ENCODE data around the gene TSC2.

DNA sequence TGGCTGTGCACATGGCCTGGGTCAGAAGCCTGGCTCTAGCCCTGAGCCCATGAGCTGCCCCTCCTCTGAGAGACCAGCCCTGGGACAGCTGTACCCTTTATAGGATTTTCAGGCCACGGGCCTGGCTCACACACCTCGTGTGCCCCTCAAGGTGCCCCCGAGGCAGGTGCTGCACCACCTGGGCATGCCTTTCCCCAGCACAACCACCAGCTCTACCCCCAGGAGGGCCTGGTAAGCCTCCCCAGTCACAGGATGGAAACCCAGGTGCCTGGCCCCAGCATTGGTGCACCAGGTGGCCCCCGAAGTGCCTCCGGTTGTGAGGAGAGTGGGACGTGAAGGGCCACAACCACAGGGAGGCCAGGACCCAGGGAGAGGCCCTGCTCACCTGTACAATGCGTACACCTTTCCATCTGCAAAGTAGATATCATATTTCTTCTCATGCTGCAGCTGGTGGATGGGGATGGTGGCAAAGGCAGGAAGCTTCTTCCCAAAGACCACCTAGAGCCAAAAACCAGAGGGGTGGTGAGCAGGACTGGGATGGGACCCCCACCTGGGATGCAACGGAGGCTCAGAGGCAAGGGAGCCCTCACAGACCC is 44.5 kb upstream of the TSC2 start:
- TF ChIP-seq, protein P1, sequence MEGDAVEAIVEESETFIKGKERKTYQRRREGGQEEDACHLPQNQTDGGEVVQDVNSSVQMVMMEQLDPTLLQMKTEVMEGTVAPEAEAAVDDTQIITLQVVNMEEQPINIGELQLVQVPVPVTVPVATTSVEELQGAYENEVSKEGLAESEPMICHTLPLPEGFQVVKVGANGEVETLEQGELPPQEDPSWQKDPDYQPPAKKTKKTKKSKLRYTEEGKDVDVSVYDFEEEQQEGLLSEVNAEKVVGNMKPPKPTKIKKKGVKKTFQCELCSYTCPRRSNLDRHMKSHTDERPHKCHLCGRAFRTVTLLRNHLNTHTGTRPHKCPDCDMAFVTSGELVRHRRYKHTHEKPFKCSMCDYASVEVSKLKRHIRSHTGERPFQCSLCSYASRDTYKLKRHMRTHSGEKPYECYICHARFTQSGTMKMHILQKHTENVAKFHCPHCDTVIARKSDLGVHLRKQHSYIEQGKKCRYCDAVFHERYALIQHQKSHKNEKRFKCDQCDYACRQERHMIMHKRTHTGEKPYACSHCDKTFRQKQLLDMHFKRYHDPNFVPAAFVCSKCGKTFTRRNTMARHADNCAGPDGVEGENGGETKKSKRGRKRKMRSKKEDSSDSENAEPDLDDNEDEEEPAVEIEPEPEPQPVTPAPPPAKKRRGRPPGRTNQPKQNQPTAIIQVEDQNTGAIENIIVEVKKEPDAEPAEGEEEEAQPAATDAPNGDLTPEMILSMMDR (IDR thresholded peaks at IDR 0.05), result no peak
- no peak for TF ChIP-seq POLR2A (IDR thresholded peaks at IDR 0.05)

All from Peyer's patch (tissue), 4 donors.